Right renal pelvis (tissue), 4 donors: ENCODE data around the gene FBP1. TPM values are rescaled to one million over a fixed set of nuclear protein-coding genes. Genes with fewer than 3 reads are reported as not detected.
"Not testable (repeated sequence)": the region's sequence is repeated elsewhere in the genome, so short reads cannot be mapped to it uniquely, and the experiment has no call there.

Source experiments
- DNase-seq, 4 donors: peaks; one replicate each; pipeline ENCODE4 v3.0.0-alpha.2; 2013; ENCODE audit warnings: low read depth in 4 of 4, low spot score in 3 of 4, missing footprints in 1 of 4
- polyA plus RNA-seq, 4 donors: library from polyadenylated mRNA; unstranded; fragments of 120-200 nt; gene quantifications; one replicate each; pipeline ENCODE4 v1.2.1, GENCODE V29; 2013; ENCODE audit not compliant: insufficient read length in 4 of 4

FBP1 gene
- polyA plus RNA-seq, 4 donors: 49.8 to 64.5 (median 60.2) TPM

DNA sequence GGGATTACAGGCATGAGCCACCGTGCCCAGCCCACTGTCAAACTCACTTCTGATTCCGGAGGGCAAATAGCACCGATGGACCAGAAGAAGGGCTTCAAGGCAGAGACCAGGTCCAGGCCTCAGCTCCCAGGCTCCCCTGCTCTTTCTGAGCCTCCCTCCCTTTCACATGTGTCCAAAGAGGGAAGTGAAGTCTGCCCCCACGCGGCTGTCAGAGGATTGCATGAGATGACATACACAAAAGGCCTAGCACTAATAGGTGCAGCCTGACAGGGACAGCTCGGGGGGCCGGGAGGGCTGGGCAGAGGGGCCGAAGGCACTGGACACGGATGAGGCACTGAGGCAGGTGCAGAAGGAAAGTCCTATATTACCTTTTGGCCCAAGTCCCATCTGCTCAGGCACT, 16.1 kb downstream of the FBP1 start:
- no peak for DNase-seq

DNA sequence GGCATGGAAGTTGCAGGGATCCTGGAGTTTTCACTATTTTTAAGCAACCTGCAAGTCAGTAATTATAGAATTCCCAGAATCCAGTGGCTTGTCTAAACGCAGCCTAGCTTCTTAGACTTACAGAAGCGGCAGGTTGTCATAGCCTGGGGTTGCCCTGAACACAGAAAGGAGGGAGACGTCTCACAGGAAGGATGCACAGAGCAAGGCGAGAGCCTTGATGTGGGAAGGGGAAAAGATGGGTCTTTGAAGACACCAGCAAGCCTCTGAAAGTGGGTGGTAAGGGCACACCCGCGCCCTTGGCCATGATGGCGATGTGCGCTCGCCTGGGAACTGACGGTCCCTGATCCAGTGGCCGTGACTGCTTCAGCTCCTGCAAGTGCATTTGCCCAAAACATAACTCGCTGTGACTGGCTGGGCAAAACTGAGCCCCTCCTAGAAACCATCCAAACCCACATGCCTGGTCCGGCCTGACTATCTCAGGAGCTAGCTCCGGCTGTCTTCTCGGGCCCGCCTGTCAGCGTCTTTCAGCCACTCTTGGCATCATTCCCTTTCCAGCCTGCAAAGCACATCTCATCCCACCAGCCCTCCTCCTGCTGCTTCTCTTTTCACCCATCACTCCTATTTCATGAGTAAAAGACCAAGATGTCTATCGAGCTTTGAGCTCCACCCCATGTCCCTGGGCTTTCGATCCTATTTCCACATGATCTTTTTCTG, 17.1 kb downstream of the FBP1 start:
- no peak for DNase-seq

DNA sequence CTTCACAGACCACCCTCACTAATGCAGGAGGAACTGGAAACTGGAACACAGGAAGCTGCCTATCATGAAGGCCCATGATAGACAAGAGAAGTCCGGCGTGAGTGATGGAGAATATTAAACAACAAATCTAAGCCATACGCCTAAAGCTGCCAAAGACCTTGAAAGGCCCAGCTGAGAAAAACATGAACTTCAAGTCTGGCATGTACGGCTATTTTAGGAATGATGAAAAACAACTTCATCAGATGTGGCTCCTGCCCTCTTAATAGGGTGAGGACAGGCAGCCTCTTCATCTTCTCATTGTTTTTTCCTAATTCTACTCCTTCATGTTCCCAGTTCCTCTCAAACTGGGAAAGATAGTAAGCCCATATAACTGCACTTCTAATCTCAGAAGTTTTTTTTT, 20.3 kb downstream of the FBP1 start:
- DNase-seq: no peak

DNA sequence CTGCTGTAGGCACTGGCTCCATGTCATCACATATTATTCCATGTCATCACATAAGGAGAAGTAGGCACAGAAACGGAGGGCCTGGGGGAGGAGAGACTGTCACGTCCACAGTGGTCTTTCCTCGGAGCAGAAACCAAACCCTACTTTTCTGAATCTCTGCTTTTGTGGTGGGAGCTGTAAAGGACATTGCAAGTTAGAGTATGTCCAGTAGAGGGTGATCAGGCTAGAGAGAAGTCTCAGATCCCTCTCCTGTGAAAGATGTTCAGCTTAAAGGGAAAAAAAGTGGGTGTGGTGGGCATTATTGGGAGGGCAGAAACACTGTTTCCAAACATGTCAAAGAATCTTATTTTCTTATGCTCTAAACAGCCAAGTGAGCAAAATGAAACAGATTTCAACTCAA, 26.3 kb downstream of the FBP1 start:
- DNase-seq: no peak

DNA sequence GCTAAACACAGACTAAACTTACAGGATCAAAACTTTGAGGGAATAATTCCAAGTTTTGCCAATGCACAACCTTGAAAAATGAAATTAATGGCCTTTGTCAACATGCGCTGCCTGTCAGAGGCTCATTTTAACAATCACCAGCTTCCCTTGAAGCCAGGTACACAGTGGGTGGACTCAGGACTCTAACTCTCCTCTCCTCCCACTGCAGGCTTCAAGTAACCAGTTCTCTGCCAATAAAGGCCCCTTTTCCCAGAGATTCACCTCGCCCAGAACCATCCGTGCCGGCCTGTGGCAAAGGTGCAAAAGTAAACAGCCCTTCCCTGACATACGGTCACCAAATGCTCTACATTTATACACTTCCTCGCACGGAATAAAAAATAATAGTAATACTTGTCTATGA, 27.2 kb downstream of the FBP1 start:
- no peak for DNase-seq

DNA sequence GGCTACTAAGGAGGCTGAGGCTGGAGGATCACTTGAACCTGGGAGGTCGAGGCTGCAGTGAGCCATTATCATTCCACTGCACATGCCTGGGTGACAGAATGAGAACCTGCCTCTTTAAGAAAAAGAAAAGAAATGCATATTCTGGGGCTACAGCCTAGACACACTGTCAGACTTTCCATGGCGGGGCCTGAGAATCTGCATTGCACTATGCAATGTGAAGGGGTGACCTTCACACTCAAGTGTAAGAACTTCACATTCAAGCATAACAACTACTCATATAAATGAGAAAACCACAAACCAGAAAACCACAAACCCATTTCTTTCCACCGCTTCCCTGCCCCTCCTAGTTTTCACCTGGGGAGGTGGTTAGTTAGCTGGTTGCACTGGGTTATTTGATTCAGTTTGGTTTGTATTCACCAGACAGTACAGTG, 27.7 kb downstream of the FBP1 start:
- DNase-seq: no peak

DNA sequence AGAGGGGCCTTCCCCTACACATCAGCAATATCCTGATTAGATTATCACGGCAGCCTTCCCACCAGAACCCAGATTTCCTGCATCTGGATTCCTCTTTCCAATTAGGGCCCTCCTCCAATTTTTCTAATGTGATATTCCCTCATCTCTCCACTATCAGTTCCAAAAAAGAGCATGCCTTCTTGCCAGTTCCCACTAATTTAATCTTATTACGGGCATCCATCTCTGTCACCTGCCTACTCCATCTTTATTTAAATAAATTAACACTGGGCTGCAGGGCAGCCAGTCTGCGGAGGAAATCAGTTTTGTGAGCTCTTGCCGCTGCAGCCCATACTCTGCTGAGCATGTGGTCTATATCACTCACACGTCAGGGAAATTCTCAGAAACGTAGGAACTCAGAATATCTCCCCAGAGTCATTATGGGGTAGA, 29.1 kb downstream of the FBP1 start:
- DNase-seq: no peak

DNA sequence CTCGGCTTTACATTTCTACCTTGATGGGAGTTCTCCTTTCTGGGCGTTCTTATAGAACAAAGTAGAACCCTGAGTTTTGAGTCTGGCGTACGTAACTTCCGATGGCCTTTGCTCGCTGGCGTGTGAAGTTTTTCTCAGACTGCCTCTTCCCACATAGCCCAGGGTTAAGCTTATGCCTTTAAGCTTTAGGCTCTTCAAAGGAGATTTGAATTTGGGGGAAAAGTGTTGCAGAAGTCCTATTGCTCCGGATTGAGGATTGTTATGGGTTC, 32.0 kb downstream of the FBP1 start:
- no peak for DNase-seq

DNA sequence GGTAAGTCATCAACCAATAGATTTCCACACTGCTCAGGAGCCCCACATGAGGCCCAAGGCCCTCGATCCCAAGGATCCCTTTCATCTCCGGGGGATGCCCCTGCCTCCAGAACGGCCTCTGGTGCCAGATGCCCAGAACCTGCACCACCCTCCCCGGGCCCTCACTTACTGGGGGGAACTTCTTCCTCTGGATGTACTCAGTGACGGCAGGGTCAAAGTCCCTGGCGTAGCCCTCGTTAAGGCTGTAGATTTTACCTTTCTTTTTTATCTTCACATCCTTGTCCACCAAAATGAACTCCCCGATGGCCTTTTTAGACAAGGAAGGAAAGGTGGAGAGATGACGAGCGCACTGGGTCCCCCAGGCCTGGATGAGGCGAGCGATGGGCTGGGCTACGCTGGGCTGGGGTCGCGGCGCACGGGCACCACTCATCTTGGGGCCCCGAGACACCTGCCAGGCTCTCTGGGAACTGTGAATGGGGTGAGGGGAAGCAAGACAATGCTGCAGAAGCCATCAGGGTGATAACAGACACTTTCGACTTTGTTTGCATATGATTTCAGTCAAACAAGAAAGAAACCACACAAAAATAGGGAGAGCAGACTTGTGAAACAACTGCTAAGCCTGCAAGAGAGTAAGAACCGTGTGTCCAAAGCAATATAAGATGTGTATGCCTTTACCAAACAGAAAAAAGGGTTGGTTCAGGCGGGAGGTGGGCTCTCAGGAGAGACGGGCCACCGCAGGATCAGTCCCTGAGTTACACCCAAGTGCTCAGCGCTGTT, 32.5 kb downstream of the FBP1 start:
- no peak for DNase-seq

DNA sequence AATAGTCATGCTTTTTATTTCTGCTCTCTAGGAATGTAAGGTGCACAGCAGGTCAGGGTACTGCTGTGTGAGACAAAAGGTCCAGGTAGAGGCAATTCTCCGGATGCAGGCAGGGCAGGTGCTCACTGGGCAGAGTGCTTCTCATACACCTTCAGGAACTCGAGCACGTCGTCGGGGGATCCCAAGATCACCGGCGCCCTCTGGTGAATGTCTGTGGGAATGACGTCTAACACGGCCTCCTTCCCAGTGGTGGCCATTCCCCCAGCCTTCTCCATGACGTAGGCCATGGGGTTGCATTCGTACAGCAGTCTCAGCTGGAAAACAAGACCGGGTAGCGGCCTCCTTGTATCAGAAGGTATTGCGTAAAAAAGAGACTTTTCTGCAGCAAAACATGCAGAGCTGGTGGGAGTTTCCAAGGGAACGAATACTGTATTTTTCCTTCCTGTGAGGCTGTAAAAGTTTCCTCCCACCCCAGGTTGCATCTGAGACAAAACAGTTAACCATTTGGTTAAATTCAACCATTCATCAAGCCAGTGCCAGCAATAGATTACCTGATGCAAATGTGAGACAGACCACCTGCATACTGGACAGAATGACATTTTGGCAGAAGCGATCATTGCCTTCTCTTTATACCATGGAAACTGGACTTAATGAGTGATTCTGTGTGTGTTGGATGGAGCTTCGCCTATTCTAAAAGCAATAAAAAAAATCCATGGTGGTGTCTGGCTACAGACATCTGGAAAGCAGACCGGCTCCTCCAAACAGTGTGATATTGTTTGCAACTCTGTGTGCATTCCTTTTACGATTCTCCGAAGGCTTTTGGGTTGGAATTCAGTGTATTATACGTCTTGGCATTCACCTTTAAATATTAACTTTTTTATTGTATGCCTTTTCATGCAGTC, 35.8 kb downstream of the FBP1 start:
- DNase-seq: peak in 3 of 4 donors; percentile 41 to 51 (median 51)

DNA sequence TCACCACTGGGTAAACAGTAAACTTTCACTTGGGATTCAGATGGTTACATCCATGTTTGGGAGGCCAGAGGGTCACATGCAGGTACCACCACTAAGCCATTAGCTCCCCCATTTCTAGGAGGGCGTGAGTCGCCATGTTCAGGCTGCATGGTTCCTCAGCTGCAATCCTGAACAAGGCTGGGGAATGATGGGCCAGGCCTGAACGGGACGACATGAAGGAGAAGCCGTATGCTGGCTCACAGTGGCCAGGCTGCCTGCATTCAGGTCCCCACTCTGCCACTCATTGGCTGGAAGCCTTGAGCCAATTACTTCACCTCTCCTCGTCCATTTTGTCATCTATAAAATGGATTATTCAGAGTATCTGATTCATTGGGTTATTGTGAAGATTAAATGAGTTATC, 36.7 kb downstream of the FBP1 start:
- DNase-seq: no peak

DNA sequence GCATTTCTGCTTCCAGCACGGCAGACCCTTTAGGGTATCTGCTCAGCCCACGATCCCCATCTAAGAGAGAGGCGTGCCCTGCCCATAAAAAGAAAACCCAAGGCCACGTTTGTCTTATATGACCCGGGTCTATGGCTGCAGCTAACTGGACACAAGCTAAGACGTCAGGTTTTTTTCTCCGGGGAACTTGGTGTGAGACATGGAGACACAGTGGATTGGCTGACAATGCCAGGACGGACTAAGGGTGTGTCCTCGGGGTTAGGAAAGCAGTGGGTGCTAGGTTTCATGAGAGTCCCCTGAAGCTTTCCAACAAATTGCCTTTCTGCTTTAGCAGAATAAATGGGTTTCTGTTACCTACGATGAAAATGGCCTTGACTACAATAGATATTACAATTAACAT, 38.6 kb downstream of the FBP1 start:
- DNase-seq: no peak

DNA sequence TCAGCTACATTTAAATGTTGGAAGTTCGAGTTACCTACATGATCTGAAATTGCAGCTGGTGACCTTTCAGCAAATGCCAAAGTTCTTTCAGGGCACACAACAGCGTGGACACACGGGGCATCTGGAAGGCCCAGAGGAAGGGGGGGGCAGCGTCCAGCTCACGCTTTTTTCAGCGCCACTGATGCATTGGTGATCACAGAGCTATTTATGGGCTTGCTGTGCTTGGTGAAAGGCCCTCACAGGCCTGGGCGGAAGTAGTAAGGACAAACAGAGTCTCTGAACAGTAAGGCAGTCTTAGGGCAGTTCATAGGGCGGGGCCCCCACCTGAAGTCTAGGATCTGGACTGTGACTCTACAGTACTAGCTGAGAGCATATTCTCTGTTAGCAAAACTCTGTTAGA, 39.1 kb downstream of the FBP1 start:
- DNase-seq: no peak

DNA sequence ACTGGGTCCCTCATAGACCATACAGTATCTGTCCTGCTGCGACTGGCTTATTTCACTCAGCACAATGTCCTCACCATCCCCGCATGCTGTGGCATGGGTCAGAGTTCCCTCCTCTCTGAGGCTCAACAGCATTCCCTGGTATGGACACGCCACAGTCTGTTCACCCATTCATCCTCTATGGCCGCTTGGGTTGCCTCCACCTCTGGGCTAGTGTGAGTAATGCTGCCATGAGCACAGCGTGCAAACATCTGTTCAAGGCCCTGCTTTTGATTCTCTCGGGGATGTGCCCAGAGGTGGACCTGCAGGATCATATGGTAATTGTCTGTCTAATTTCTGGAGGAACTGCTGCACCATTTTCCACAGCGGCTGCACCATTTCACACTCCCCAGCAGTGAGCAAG, 40.2 kb downstream of the FBP1 start:
- no peak for DNase-seq

DNA sequence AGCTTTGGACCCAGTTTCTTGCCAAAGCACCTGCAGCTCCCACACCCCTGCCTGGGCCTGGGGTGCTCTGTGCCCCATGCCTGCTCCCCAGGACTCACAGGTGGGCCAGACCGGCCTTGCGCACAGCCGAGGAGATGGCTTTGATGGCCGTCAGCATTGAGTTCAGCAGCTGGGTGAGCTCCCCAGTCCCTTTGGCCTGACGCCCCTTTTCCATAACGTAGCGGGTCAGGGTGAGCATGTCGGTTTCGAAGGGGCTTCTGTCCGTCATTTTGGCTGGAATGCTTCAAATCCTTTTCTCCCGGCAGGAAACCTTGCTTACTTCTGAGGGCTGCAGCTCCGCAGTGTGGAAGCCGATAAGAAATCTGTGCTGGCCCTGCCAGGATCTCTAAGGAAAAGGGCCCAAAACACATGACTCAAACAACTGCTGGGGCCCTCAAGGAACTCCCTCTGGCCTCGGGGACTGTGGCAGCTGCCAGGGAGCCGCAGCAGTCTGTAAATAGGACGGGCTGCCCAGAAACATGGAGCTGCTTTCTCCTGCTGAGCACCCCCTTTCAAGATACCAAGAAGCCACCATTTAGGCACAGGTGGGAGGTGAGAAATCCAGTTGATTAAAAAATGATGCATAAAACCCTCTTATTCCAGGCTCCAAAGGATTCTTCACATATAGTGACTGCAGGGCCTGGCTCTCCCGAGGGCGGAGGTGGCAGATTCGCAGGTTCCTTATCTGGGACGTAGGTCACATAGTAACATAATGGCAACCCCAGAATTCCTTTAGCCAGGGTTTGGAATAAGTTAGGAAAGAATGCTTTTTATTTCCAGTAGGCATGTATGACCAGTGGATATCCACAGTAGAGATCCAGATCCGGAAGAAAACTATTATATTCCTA, 45.6 kb downstream of the FBP1 start, which contains the start of gene FBP2:
FBP2 (minus strand) TSS at position 366 of the 887 bp plus-strand sequence; CDS start at position 268, 98 bp downstream.
- no peak for DNase-seq

DNA sequence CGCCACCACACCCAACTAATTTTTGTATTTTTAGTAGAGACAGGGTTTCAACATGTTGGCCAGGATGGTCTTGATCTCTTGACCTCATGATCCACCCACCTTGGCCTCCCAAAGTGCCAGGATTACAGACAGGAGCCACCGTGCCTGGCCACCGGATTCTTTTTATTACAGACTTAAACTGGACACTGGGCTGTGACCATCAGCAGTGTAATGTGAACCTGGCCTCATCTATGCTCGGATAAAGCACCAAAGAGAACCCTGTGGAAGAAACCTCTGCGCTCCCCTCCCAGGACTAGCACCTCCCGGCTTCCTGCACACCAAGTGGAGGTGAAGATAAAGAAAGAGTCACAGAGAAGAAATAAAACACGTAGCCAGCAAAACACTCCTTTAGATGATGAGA, 46.6 kb downstream of the FBP1 start:
- not testable (repeated sequence) for DNase-seq

DNA sequence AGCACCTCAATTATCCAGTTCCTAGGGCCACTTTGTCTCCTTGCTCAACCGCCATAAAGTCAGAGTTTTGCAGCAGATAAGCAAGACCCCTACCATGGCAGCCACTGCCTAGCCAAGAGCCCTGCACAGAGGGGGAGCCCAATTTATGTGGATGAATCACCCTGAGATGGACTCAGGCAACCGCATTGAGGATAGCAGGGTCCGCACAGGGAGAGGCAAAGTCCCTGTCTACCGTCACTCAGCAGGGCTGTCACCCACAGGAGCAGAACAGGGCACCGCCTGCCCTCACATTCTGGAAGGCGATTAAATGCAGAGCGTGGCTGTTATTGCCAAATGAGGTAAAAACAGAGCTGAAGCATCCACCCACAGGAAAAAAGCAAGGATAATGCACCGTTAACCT, 47.4 kb downstream of the FBP1 start:
- no peak for DNase-seq

DNA sequence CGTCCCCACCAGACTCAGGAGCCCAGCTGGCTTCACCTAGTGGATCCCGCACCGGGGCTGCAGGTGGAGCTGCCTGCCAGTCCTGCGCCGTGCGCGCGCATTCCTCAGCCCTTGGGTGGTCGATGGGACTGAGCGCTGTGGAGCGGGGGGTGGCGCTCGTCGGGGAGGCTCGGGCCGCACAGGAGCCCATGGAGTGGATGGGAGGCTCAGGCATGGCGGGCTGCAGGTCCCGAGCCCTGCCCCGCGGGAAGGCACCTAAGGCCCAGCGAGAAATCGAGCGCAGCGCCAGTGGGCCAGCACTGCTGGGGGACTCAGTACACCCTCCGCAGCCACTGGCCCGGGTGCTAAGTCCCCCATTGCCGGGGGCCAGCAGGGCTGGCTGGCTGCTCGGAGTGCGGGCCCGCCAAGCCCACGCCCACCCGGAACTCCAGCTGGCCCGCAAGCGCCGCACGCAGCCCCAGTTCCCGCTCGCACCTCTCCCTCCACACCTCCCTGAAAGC, 48.2 kb downstream of the FBP1 start:
- DNase-seq: not testable (repeated sequence)

DNA sequence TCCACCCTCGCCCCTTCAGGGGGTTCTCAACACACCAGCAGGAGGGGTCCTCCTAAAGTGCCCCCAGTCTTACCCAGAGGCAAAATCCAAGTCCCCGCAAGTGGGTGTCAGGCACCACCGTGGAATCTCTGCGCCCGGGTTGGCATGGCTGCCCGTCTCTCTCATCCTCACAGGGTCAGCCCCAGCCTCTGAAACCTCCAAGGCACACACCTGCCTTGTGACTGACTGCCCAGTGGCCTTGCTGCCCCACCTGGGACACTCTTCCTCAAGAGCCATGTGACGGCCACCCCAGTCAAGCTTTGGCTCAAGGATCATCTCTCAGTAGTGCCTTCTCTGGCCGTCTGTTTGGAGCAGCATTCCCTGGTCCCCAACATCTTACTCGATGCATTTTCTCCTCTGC, 50.6 kb downstream of the FBP1 start:
- DNase-seq: no peak

DNA sequence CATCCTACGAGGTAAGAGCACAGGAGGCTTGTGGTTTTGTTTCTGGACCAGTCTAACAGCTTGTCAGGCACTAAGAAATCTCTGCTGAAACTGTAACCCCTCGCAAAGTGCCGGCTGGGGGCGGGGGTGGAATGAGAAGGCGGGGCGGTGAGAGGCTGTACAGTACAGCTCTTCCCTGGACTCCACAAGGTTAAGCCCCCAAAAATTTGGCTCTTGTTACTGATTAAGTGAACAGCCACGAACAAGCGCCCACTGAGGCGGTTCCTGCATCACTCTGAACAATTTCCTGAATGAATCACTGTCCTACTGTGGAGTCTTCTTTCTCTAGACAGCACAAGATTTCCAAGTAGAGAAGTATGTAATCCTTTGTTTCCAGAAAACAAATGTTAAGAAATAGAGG, 52.5 kb downstream of the FBP1 start:
- DNase-seq: no peak
